GM21717 (cell line): ENCODE results near the gene SLC28A3.

Experiments used
- ATAC-seq: cut with Tn5 transposase; IDR thresholded peaks from one replicate; pipeline ENCODE4 v1.9.1; 2021; ENCODE audit warnings: mild to moderate bottlenecking, moderate library complexity; ENCODE audit not compliant: unreplicated experiment

Gene SLC28A3

DNA sequence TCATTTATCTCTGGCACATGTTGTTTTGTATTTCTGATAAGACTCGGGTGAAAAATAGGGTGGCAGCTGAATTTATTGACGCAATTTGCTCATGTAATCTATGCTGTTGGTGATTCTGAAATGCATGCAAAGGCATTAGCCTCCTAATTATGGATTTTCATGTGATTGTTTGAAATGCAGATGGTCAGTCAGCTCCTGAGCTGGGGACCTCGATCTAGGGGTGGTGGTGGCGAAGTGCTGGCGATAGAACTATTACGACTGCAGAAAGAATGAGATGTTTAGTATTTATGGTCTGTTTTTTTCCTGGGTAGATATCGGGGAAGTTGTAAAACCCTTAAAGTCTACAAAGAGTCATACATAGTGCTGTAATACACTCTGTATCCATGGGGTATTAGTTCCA lies 88.6 kb downstream of the SLC28A3 start:
- no peak for ATAC-seq

DNA sequence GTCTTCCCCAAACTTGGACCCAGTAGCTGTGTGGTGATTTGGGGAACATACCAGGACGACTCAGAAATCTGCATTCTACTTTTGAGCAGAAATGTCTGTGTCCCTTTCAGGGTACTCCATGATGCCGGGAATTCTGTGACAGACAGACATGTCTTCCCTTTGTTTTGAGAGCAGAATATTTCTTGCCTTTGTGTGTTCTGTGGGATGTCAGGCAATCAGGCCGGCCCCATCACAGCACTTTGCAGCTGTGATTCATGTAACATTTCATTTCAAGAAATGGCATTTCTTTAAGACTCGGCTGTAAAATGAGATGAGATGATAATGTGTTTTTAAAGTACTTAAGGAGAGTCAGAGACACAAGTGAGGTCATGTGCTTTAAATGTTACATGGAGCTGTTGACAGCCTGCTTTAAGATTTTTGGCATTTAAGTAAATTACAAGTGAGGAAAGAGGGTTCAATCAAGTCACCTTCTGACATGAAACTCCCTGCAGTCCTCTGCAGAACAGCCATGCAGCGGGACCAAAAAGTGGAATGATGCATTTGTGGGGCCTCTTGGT lies 98.7 kb downstream of the SLC28A3 start:
- ATAC-seq: no peak

DNA sequence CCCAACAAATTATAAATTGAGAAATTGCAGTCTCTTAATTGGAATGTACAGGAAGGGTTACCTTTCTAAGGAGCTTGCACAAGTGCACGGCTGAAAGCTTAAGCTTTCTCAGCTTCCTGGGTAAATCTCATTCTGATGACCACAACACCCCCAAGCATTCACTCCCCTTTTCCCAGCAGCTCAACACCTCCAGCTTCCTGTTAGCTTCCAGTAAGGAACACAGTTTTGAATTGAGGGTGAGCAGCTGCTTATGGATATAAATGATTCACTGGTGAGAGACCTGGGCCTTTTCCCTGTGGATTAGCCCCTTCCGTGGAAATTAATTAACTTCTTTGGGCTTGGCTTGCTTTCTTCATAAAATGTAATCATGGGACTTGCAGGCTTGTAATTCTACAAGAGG lies 101.2 kb downstream of the SLC28A3 start:
- no peak for ATAC-seq

DNA sequence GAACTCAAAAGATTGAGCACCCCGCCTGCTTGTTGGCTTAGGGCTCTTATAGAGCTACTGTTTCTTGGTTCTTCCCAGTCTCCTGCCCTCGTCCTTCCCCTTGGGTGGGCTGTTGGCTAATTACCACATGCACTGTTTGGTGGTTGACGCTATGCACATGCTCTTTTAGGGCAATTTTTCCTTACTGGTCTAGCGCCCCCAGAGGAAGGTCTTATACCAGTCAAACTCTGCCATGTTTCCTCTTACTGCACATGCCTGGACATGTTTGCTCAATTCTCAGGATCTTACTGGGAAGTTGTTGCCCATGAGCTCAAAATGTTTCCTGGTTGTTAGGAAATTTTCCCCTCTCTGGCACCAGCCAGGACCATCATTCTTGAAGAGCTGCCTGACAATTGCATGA lies 101.9 kb downstream of the SLC28A3 start:
- no peak for ATAC-seq

DNA sequence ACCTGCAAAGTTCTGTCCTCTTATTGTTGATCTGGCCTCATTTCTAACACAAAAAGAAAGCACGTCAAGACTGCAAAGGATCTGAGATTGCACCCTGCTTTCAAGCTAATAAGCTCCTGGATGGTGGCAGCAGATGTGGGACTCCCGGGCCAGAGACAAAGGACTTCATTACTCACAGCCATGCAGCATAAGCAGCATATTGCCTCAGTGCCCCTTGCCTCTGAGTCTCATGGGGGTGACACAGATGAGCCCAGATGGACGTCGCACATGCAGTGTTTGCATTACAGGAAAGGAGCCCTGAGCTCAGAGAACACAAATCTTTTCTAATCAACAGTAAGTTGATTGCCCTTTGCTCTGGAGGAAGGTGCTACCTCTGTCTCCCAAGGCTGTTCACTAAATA lies 105.0 kb downstream of the SLC28A3 start:
- no peak for ATAC-seq

DNA sequence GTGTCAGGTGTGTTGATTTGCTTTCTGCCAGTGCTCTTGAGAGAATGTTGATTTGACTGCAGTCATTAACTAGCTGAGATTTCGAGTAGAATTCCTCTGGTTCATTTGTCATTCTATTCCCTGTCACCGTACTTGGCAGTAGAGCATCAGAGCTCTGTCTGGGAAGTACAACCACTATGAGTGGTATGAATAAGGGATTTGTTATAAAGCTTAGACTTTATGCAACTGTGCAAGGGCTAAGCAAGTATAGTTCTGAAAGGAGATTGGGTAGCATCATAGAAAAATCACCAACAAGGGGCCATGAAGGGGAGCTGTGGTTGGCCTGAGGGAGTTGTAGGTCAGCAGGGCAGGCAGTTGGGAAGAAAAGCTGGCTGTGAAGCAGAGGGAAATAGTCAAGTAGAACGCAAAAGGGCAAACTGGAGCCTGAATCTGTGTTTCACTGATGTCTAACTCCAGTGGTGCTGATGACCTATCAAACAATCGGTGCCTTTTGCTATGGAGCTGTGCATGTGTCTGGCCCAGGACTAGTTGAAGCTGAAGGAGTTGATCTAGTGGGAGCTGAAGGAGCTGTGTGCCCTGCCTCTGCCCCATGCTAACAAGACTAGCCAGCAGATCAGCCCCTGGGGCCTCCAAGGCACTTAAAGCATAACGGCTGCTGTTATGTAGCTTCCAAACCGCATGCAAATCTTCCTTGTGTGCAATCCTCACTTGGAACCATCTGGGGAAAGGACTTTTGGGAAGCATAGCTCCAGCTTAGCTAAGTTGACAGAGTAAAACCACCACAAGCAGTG lies 110.0 kb downstream of the SLC28A3 start:
- no peak for ATAC-seq

DNA sequence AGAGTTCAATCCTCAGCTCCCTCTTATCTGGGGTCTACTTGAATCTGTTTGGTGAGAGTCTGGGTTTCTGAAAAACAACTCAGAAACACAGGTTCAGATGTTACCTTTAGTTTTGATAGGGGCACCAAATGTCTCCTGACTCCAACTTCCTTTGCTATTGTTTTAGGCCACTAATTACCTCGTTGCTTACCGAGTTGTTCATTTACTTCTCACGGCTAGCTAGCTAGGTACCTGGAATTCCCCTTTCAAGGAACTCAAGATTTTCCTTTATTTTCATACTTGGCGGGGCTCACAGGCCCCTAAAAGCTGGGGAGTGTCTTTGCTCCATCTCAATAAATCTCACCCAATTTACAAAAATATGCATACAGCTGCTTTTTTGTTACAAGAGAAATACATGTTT lies 111.4 kb downstream of the SLC28A3 start:
- ATAC-seq: no peak

DNA sequence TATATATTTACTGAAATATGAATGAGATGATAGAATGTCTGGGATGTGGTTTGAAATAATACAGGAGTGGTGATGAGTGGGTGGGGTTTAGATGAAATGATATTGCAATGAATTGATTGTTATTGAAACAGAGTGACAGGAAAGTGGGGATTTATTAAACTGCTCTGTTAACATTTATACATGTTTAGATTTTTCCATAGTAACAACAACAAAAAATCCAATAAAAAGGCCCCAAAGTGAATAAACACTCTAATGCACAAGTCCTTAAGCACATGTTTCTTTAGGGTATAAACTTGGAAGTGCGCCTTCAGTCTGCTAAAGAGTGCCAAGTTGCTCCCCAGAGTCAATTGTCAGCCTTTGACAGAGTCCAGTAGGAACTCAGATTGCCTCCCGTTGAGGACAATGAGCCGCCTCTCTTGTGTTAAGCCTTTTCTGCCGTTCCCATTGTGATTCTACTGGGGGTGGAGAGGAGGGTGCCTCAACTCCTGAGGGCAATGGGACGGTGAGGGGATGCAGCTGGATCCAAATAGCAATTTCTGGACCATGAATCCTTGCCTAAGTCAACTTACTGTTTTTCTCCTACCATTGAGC lies 112.3 kb downstream of the SLC28A3 start:
- no peak for ATAC-seq

DNA sequence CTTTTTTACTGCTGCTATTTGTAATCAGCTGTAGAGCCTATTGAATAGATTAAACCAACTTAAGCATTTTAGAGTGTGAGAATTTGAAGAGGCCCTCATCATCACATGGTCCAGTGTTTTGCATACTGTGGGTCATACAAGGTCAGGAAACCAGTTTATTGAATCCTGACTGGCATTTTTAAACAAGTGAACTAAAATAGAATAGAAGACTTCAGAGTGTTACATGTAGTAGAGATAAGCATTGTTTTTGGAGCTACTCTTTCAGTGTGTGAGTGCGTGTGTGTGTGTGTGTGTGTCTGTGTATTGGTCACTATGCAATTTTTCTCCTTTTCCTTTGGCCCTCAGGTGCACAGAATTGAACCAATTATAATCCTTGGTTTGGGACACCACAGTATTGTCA lies 114.4 kb downstream of the SLC28A3 start:
- ATAC-seq: no peak
